Activated naive CD4-positive, alpha-beta T cell treated with anti-CD3 and anti-CD28 coated beads, Interleukin-2, amount 50 U/mL, for 72 hours (primary cell): ENCODE results near the gene RALY. TPM values are rescaled to one million over a fixed set of nuclear protein-coding genes. Genes with fewer than 3 reads are reported as not detected.

Experiments
- ATAC-seq, 2 donors: fragments of 150-1000 bp; cut with Tn5 transposase; 2 replicates each; pipeline ENCODE4 v1.10.0; 2021; ENCODE audit warnings: mild to moderate bottlenecking in 2 of 2, moderate library complexity in 2 of 2
- DNase-seq, 2 donors: peaks; one replicate each; pipeline ENCODE4 v3.0.0; 2021 to 2022; ENCODE audit warnings: low spot score in 2 of 2
- H3K27ac Mint-ChIP-seq, 2 donors: one replicate each; pipeline ENCODE4 v1.8.0; 2022; ENCODE audit warnings: mild to moderate bottlenecking in 2 of 2, mixed read lengths in 2 of 2
- H3K36me3 Mint-ChIP-seq, 2 donors: one replicate each; pipeline ENCODE4 v1.8.0; 2022; ENCODE audit warnings: mixed read lengths in 2 of 2
- H3K9me3 Mint-ChIP-seq, 2 donors: one replicate each; pipeline ENCODE4 v1.8.0; 2022; ENCODE audit warnings: mixed read lengths in 2 of 2
- total RNA-seq, 2 donors: library from RNA; stranded (reverse); gene quantifications; one replicate each; pipeline ENCODE4 v1.2.3, GENCODE V29; 2022

RALY gene
- total RNA-seq, 2 donors from 2014 or later, result 125 to 148 TPM

DNA sequence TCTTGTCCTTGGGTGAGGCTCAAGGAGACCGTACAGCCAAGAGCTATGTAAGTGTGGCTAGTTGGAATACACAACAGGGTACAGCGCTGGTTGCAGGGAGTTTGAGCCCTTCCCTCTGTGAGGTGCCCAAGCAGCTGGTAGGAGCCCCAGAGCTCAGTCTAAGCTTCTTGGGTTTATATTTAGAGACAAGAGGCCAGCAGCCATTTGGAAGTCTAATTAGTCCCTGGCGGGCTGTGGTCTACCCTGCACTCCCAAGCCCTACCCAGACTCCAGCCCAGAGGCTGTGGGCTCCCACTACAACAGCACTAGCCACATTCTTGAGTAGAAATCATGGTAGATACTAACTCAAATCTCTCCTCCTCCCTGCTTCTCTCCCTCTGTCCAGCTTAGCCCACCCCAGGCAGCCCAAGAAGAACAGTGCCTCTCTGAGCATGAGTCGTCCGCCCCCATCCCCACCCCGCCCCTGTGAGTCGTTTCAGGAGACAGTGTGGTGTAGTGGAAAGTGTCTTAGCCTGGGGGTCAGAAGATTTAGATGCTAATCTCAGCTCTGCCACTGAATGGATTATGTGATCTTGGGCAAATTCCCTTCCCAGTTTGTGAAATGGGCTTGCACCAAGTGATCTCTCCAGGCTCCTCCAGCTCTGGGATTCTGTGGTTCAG is 80.5 kb downstream of the RALY start:
- H3K9me3 Mint-ChIP-seq, result no peaks in the 10 kb centered on the region
- ATAC-seq (peak; percentile 69 to 81), DNase-seq (peak in 1 of 2 donors; percentile 9)
- peak overlapping the region; percentile 72 to 84 for H3K27ac Mint-ChIP-seq
- H3K36me3 Mint-ChIP-seq, result peaks cover 0 to 5% of the 10 kb centered on the region in 2 donors

DNA sequence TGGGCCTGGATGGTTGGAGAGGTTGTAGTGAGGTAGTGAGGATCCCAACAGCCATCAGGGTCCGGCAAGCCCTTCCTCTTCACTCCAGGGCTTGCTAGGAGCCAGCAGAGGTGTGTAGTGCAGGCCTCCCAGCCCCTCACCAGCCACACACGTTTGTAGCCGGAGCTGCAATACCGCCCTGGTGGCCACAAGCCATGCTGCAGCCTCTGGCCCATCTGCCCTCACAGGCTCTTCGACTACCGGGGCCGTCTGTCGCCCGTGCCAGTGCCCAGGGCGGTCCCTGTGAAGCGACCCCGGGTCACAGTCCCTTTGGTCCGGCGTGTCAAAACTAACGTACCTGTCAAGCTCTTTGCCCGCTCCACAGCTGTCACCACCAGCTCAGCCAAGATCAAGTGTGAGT is 81.9 kb downstream of the RALY start:
- DNase-seq (no peak), ATAC-seq (no peak)
- Mint-ChIP-seq H3K36me3 (peaks cover 0 to 3% of the 10 kb centered on the region in 2 donors), H3K9me3 (no peaks in the 10 kb centered on the region), H3K27ac (peak overlapping the region; percentile 55 to 75)

DNA sequence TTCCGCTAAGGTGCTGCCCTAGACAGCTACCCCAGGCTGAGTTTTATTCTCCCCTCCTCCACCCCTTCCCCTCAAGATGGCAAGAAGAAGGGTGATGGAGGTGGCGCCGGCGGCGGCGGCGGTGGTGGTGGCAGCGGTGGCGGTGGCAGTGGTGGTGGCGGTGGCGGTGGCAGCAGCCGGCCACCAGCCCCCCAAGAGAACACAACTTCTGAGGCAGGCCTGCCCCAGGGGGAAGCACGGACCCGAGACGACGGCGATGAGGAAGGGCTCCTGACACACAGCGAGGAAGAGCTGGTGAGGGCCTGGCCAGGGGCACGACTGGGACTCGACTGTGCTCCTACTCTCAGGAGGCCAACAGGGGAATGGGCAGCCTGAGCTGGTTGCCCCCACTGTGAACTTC is 83.2 kb downstream of the RALY start:
- Mint-ChIP-seq H3K36me3 (peaks cover 0 to 4% of the 10 kb centered on the region in 2 donors), H3K27ac (peak overlapping the region; percentile 55 to 62), H3K9me3 (no peaks in the 10 kb centered on the region)
- no peak for DNase-seq
- no peak for ATAC-seq

DNA sequence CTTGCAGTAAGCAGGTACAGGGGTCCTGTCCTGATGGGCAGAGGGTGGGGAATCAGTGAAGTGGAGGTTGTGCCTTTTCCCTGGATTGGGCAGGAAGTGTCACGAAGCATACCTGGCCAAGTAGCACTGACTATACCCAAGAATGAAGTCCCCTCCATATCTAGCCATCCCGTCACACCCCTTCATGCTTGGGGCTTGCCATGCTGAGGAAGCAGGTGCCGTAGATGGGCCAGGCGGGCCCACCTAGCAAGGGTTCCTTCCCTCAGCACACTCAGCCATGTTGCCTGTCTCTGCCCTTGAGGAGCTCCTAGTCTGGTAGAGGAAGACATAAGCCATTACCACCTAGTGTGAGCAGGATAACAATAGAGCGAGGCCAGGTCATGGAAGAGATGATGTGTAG is 84.8 kb downstream of the RALY start:
- Mint-ChIP-seq H3K9me3 (no peaks in the 10 kb centered on the region), H3K36me3 (peaks cover 0 to 4% of the 10 kb centered on the region in 2 donors), H3K27ac (peak overlapping the region; percentile 41 to 65)
- ATAC-seq, result no peak
- DNase-seq, result no peak

DNA sequence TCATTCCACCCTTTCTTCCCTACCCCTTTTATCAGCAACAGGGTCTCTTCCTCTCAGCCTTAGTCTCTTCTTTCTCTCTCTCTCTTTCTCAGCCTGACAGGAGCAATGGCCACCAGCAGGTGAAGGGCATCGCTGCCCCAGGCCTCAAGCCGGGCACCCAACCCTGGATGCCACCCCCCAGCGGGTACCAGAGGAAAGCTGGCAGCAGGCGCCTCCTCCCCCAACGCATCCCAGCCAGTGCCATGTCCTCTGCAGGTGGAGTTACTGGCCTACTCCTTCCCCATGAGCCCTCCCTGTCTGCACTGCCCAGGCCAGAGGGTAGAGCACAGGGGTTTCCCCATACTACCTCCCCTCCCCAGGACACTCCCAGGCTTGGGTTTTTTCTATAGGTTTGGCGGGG is 86.1 kb downstream of the RALY start:
- H3K9me3 Mint-ChIP-seq, result no peaks in the 10 kb centered on the region
- ATAC-seq (no peak), DNase-seq (no peak)
- H3K27ac Mint-ChIP-seq, result peak overlapping the region; percentile 63 to 90
- peaks cover 0 to 4% of the 10 kb centered on the region in 2 donors for H3K36me3 Mint-ChIP-seq

DNA sequence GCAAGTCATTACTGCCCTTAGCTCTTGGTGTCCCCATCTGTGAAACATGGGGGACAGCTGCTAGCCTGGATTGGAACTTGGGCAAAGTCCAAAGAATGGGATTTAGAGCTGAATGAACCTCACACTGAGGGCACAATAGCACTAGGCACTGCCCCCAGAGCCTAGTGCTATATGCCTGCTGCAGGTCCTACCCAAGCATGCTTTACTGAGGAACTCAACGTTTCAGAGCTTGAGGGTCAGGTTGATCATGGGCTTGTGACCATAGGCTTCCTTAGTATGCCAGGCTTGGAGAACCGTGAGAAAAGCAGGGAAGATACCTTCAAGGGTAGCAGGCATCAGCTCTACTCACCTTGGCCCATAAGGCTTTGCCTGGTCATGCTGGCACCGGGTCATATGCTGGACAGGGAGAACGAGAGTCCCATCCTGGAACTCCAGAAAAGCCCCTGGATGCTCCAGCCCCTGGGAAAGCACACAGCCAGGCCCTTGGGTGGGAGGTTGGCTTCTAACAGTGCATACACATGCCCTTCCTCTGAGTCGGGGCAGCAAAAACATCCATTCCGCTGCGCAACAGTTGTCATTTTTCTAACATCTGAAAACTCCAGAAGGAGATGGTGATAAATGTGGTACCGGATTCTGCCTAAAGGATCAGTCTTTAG is 88.6 kb downstream of the RALY start:
- no peak for ATAC-seq
- no peak overlapping the region for H3K27ac Mint-ChIP-seq
- peaks cover 0 to 4% of the 10 kb centered on the region in 2 donors for H3K36me3 Mint-ChIP-seq

DNA sequence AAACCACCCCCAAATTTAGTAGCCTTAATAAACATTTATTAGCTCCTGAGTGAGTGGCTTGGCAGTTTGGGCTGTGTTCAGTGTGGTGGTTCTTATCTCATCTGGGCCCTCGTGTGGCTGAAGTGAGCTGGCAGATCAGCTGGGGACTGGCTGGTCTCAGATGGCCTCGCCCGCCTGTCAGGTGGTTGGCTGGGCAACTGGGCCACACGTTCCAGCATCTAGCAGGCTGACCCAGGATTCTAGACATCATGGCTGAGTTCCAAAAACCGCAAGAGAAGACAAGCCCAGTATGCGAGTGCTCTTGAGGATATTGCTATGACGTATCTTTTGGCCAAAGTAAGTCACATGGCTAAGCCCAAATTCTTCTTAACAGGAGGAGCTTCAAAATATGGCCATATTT is 89.4 kb downstream of the RALY start:
- ATAC-seq (peak in 1 of 2 donors; percentile 37), DNase-seq (no peak)
- Mint-ChIP-seq H3K9me3 (no peaks in the 10 kb centered on the region), H3K36me3 (peaks cover 0 to 4% of the 10 kb centered on the region in 2 donors), H3K27ac (peak overlapping the region in 1 of 2 donors; percentile 61)

More for the DNA sequence above, 88.6 kb downstream of the RALY start:
- no peaks in the 10 kb centered on the region for H3K9me3 Mint-ChIP-seq
- no peak for DNase-seq

DNA sequence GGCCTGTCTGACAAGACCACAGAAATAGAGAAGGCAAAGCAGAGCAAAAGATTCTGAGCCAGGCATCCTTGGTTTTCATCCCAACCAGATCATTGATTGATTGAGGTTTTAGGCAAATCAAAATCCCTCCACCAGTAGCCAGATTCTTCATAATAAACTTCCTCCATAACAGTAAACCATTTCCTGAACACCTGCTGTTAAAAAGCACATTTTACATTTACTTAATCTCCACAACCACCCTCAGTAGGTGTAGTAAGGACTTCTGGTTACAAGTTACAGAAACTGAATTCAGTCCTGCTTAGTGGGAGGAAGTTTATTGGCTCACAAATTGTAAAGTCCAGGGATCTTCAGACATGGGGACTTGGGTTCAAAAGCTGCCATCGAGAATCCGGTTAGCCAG is 90.1 kb downstream of the RALY start:
- Mint-ChIP-seq H3K36me3 (peaks cover 0 to 7% of the 10 kb centered on the region in 2 donors), H3K9me3 (no peaks in the 10 kb centered on the region), H3K27ac (peak overlapping the region; percentile 52 to 61)
- DNase-seq (no peak), ATAC-seq (no peak)

DNA sequence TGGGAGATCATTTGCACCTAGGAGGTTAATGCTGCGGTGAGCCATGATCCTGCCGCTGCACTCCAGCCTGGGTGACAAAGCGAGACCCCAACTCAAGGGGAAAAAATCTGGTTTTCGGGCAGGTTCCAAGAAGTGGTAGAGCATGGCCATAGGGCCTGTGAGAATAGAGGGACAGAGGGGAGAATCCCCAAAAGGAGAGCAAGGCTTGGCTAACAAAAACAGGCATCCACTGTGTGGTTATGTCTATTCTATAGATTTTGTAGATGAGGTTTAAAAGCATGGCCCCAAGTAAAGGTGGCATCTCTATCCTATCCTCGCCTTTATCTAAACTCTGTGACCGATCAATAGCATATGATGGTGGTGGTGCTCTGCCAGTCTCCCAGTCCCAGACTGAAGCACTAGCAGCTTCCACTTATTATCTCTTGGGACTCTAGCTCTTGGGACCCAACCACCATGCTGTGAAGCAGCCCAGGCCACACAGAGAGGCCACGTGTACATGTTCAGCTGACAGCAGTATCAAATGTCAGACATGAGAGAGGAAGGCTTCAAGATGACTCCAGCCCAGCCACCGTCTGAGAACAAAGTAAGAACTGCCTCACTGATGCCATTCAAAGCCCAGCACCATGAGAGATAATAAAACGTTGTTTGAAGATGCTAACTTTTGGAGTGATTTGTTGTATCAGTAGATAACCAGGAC is 90.7 kb downstream of the RALY start:
- no peak for DNase-seq
- peaks cover 0 to 11% of the 10 kb centered on the region in 2 donors for H3K36me3 Mint-ChIP-seq
- no peaks in the 10 kb centered on the region for H3K9me3 Mint-ChIP-seq
- H3K27ac Mint-ChIP-seq, result peak overlapping the region in 1 of 2 donors; percentile 52
- ATAC-seq, result no peak

DNA sequence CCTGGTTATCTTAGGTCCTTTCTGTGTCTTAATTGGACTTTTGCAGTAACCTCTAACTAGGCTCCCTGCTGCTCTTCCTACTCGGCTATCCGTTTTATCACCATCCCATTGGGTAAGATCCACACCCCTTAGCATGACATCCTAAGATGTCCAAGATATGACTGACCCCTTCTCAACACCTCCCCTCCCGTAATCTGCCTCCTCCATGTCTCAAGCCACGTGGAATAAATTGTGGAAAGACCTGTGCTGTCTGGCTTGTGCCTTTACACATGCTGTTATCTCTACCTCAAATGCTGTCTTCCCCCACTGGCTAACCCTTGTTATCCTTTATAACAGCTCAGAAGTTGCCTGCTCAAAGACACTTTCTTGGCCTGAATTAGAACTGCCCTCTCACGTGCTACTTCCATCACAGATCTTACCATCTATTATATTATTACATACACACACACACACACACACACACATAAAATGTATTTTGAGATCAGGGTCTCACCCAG is 91.9 kb downstream of the RALY start:
- peaks cover 6 to 11% of the 10 kb centered on the region in 2 donors for H3K36me3 Mint-ChIP-seq

DNA sequence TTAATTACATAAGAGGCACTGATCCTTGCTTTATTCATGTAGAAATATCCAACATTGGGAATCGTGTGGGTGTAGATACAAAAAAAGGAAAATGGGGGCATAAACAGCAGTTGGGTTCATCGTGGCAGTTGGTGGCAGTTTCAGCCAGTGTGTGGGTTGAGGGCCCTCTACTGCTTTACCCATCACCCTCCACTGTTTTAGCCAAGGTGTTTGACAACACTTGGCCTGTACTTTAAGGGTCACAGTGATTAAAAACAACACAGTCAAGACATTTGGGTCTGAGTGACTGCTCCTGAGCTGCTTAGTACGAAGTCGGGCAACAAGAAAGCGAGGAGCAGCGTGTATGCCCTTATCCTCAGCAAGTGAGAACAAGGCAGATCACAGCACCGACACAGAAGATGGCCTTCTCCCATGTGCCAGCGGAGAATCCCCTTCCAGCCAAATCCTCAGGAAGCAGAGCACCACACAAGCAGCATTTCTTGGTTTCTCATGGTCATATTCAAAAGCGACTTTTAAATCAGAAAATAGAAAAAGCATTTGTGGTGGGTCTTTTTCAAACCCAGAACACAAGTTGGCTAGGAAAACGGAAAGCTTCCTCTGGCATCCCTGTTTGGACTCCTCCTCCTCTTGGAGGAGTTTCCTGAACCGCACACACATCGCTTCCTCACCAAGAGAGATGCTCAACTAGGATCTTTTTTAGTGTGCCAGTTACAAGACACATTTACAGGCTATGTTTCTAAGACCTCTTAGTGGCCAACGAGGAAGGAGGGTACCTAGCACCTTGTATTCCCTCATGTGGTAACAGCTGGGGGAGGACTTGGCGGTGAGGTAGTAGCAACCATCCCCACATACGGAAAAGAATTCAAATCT is 94.8 kb downstream of the RALY start:
- DNase-seq (no peak), ATAC-seq (no peak)
- Mint-ChIP-seq H3K27ac (peak overlapping the region; percentile 38 to 85), H3K9me3 (no peaks in the 10 kb centered on the region), H3K36me3 (peaks cover 17 to 32% of the 10 kb centered on the region in 2 donors)

More for the DNA sequence above, 91.9 kb downstream of the RALY start:
- no peak for ATAC-seq
- peak overlapping the region; percentile 28 to 31 for H3K27ac Mint-ChIP-seq
- no peaks in the 10 kb centered on the region for H3K9me3 Mint-ChIP-seq
- no peak for DNase-seq

DNA sequence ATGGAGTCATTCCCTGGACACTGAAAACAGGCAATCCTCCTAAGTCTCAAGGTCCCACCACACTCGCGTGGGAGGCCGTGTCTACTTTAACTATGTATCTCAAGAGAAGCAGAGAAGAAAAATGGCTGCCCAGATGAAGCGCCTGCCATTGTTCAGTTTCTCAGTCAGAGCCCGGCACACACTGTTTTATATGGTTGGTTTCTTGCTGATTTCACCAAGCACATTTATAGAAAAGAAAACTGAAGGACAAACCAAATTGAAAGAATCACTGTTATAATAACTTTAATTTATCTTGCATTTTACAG is 95.4 kb downstream of the RALY start:
- DNase-seq (no peak), ATAC-seq (no peak)
- Mint-ChIP-seq H3K36me3 (peaks cover 17 to 37% of the 10 kb centered on the region in 2 donors), H3K9me3 (no peaks in the 10 kb centered on the region), H3K27ac (peak overlapping the region in 1 of 2 donors; percentile 38)

DNA sequence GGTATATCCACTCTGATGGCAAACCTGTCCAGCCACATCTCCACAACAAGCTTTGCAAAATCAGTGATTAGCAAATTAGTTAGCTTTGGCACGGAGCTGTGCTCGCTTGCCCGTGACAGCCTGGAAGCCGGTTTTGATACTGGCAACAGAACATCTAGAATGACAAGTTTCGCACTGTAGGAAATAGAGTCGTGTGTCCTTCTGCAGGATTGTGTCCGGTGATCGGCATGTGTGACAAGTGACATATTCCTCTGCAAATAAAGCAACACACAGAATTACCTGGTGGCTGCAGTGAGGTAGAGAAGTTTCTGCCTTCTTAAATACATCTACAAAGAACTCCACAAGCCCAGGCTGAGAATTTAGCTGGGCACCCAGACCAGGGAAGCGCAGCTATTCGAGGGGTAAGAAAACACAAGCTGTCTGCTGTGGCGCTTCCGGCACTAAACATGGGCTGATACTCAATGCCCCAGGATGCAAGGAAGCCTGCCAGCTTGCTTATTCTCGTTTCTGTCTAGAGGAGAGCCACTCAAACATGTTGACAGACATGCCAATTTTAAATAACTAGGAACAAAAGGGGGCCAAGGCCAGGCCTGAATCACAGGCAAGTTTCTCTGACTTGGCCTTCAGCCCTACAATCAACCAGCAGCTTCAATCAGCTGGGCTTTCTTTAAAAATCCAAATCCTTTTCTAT is 96.1 kb downstream of the RALY start:
- H3K36me3 Mint-ChIP-seq, result peaks cover 17 to 39% of the 10 kb centered on the region in 2 donors
- H3K9me3 Mint-ChIP-seq, result no peaks in the 10 kb centered on the region

DNA sequence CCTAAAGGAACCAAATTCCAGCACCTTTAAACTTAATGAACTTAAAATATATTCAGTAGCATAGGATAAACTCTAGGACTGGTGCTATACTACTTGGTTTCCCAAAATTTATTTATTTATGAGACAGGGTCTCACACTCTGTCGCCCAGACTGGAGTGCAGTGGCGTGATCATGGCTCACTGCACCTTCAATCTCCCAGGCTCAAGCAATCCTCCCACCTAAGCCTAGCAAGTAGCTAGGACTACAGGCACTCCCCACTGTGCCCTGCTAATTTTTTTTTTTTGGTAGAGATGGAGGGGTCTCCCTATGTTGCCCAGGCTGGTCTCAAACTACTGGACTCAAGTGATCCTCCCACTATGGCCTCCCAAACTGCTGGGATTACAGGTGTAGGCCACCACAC is 96.9 kb downstream of the RALY start:
- ATAC-seq, result no peak
- Mint-ChIP-seq H3K9me3 (no peaks in the 10 kb centered on the region), H3K27ac (peak overlapping the region; percentile 42 to 88), H3K36me3 (peaks cover 17 to 40% of the 10 kb centered on the region in 2 donors)
- DNase-seq, result no peak

More for the DNA sequence above, 96.1 kb downstream of the RALY start:
- peak overlapping the region; percentile 42 to 88 for H3K27ac Mint-ChIP-seq
- DNase-seq, result no peak
- no peak for ATAC-seq

DNA sequence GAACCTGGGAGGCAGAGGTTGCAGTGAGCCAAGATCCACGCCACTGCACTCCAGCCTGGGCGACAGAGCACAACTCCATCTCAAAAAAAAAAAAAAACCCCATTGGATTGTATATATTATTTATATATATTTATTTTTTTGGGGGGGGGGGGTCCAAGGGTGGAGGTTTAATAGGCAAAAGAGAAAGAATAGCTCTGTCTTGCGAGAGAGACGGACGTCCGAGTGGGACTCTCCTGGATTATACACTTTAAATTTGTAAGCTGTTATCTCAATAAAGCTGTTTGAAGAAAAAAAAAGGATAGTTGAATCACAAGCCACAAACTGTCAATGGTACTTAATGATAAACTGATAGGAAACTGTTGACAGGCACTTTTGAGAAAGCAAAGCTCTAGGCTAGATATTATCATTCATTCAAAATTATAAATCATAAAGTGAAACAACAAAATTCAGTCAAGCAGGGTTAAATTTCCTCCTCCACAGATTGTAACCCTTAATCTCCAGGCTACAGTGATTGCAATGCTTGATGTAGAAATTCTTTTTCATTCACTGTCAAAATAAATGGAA is 98.0 kb downstream of the RALY start:
- no peak for ATAC-seq

More for the DNA sequence above, 98.0 kb downstream of the RALY start:
- Mint-ChIP-seq H3K36me3 (peaks cover 19 to 51% of the 10 kb centered on the region in 2 donors), H3K9me3 (no peaks in the 10 kb centered on the region), H3K27ac (peak overlapping the region; percentile 47 to 75)
- DNase-seq, result no peak
